NCI-H524 treated with DMSO at 0.1 percent for 48 hours (cell line): ENCODE data around the gene FASTKD3.

Experiments
- DNase-seq: peaks from one replicate; lab custom pipeline; 2025; lab: John Stamatoyannopoulos, UW

Gene FASTKD3

GRCh38 chr5:7849681-7850394 is 19.0 kb downstream of the FASTKD3 start:
- DNase-seq: peak; percentile 19

DNA sequence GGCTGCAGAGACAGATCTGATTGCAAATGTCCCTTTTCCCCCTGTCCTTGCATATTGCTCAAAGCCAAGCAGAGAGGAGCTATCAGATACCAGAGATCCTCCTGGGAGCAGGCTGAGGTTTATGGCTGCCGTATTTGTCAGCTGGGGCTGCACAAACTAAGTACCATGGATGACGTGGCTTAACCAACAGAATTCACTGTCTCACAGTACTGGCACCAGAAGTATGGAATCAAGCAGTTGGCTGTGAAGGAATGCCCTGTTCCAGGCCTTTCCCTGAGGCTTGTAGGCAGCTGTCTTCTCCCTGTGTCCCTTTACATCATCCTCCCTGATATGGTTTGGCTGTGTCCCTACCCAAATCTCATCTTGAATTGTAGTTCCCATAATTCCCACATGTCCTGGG is 20.5 kb downstream of the FASTKD3 start:
- DNase-seq: no peak

- DNase-seq: no peak
These were observed 22.5 kb downstream of the FASTKD3 start for GRCh38 chr5:7846327-7846726.

- no peak for DNase-seq
These were observed 23.3 kb downstream of the FASTKD3 start for GRCh38 chr5:7845557-7845956.

- no peak for DNase-seq
These were observed 23.9 kb downstream of the FASTKD3 start for GRCh38 chr5:7844901-7845300.

- no peak for DNase-seq
These were observed 26.3 kb downstream of the FASTKD3 start for GRCh38 chr5:7842531-7842930.

GRCh38 chr5:7837403-7837802 is 31.4 kb downstream of the FASTKD3 start:
- no peak for DNase-seq

GRCh38 chr5:7834982-7835381 is 33.8 kb downstream of the FASTKD3 start:
- no peak for DNase-seq

DNA sequence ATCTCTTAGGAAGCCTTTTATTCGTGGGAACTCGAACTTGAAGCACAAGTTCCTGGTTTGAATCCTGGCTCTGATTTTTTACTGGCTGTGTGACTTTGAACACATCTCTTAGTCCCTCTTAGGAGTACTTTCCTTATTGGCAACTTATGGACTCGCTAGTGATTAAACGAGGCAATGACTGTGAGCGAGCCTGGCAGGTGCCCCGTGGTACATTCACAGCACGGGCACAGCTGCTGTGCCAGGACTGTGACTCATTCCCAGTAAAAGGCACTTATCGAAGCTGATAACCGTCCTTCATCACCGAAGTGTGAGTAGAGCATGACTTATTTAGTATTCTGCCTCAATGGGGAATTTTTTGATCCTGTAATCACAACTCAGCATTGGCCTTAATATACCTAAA is 40.6 kb downstream of the FASTKD3 start:
- DNase-seq: no peak

GRCh38 chr5:7827610-7828009 is 41.2 kb downstream of the FASTKD3 start:
- no peak for DNase-seq

DNA sequence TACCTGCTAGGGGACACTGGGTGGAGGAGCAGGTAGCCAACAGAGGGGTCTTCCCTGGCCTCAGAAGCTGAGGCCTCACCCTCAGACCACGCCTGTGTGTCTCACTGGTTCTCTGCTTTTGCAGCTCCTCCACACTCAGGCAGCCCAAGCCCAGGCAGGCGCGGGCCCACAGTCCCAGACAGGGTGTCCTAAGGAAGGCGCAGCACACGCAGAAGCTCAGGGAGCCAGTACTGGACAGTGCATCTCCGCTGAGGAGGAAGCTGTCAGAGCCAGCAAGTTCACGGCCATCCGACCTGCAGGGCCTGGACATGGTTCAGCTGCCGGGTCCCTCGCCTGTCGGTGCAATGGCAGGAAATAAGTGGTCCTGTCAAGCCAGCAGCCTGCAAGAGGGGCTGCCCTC is 43.2 kb downstream of the FASTKD3 start:
- DNase-seq: no peak

DNA sequence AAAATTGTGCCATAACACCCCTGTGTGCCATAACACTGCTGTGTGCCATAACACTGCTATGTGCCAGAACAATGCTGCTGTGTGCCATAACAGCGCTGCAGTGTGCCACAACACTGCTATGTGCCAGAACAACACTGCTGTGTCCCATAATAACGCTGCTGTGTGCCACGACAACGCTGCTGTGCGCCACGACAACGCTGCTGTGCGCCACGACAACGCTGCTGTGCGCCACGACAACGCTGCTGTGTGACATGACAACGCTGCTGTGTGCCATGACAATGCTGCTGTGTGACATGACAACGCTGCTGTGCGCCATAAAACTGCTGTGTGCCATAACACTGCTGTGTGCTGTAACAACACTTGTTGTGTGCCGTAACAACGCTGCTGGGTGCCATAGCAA is 43.8 kb downstream of the FASTKD3 start:
- DNase-seq: no peak

GRCh38 chr5:7823594-7823993 is 45.2 kb downstream of the FASTKD3 start:
- DNase-seq: no peak

- DNase-seq: no peak
These were observed 46.4 kb downstream of the FASTKD3 start for GRCh38 chr5:7822449-7822848.

DNA sequence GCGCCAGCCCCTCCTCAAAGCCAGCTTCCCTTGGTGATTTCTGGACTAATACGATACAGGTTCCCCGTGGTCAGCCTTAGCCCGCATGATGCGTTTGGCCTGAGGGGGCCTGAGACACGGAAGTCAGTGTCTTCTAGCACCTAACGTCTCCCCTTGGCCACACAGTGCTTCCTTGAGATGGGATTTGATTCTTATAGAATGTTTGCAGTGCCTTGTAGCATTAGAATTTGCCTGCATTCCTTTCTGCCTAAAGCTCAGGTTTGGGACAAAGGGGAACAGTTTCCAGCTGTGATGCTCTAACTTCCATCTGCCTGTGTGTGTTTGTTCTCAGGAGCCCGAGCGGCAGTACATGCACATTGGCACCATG is 52.3 kb downstream of the FASTKD3 start:
- DNase-seq: no peak

GRCh38 chr5:7815892-7816534 is 52.8 kb downstream of the FASTKD3 start:
- no peak for DNase-seq

GRCh38 chr5:7814816-7815215 is 54.0 kb downstream of the FASTKD3 start:
- no peak for DNase-seq

DNA sequence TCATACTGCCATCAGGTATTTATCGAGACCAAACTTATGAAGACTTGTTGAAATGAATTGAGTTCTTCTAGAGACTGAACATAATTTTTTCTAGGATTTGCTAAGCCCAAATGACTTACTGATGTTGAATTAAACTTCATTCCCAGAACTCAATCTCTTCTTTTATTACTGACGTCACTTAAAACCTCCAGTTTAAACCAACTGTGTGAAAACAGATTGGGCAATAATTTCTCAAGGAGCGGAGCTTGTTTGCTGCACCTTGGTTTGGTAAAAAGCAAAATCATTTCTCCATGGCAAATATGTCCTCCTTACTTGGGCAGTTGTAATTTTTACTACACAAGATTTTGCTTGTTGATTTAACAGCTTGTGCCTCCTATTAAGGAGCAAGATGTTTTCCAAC is 55.3 kb downstream of the FASTKD3 start:
- DNase-seq: no peak

- DNase-seq: no peak
These were observed 55.8 kb downstream of the FASTKD3 start for GRCh38 chr5:7813007-7813406.

DNA sequence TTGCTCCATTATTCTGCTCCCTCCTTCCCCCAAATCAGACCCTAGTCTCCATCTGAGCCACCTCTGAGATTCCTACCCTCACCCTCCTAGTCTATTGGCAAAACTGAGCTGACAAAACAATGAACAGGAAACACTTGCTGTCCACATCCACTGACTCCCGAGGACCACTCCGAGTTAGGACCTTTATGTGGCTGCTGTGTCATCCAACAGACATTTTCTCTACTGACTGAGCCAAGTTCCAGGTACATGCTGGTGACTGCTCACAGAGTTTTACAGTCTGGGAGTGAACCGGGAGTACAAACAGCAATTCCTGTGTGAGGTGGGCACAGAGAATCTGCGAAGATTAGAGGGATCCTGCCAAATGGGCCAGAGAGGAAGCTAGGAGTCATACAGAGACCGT is 57.1 kb downstream of the FASTKD3 start:
- DNase-seq: no peak
